H1 (cell line): ENCODE data around the gene SPAG4. TPM values are rescaled to one million over a fixed set of nuclear protein-coding genes. Genes with fewer than 3 reads are reported as not detected.
A peak's percentile ranks its signal among the peaks of the same experiment; 100 is the strongest.

Experiments used
- BCL11A ChIP-seq, 2 experiments: IDR thresholded peaks; one replicate each; pipeline ENCODE4 v1.6.1; 2011; ENCODE audit warnings: low read depth in 2 of 2, low read length in 2 of 2, mild to moderate bottlenecking in 2 of 2
- MAX ChIP-seq: IDR thresholded peaks from 2 replicates; pipeline ENCODE4 v1.6.1; 2012; ENCODE audit warnings: inconsistent platforms
- SIN3A ChIP-seq, 2 experiments: IDR thresholded peaks in 1 of 2; conservative IDR thresholded peaks in 1 of 2; 2 replicates each; pipeline ENCODE4 v1.6.1; 2011 to 2012; ENCODE audit warnings: low read length in 2 of 2, improper control_type of control experiment in 1 of 2, low read depth in 1 of 2, mild to moderate bottlenecking in 1 of 2
- polyA plus RNA-seq, 7 experiments: library from polyadenylated mRNA; depleted of rRNA in 3 of 7; stranded (reverse) in 5 of 7; unstranded in 2 of 7; fragments of >200 nt in 5 of 7; fragments of 200-250 nt in 2 of 7; gene quantifications; 1 replicate in 5 of 7; 2 replicates in 1 of 7; 4 replicates in 1 of 7; pipeline versions ENCODE4 v1.2.1 to v1.2.3, GENCODE V29; 2011 to 2013; ENCODE audit warnings: missing spikeins in 2 of 7, mixed read lengths in 2 of 7
- total RNA-seq: library from RNA; stranded (reverse); fragmentation: NEBNext Ultra II Directional; extraction: Animal tissue kit (Norgen Biotek cat#: 25700); gene quantifications from 2 replicates; pipeline ENCODE4 v1.2.1, GENCODE V29; 2021

Gene SPAG4
- total and polyA plus RNA-seq, 2 of the 8 experiments (the other 6 are each of a cell fraction or from before 2014, with no cell fraction given): 2.4 to 6.0 TPM

GRCh38 chr20:35617397-35618262, 2.0 kb downstream of the SPAG4 start (continued):
- 0 out of 2 replicates have a peak, but pooled peaks have one; percentile 13 for TF ChIP-seq MAX
- TF ChIP-seq SIN3A (conservative IDR thresholded peaks at IDR 0.05 in 1 of 2, IDR thresholded peaks at IDR 0.05 in 1 of 2; ENCODE audit: low read depth in 1 of 2, low read length in 2 of 2): 0 out of 4 replicates have a peak, but pooled peaks of 1 of the 2 experiments have one; percentile 14
- TF ChIP-seq BCL11A (IDR thresholded peaks at IDR 0.05; ENCODE audit: low read depth in 2 of 2, low read length in 2 of 2): no peak
